DMS153 treated with DMSO at 0.1 percent for 48 hours (cell line): ENCODE measurements around the gene SDSL.

Experiments
- DNase-seq: peaks from one replicate; lab custom pipeline; 2025; ENCODE audit not compliant: unreplicated experiment; lab: John Stamatoyannopoulos, UW

SDSL gene

DNA sequence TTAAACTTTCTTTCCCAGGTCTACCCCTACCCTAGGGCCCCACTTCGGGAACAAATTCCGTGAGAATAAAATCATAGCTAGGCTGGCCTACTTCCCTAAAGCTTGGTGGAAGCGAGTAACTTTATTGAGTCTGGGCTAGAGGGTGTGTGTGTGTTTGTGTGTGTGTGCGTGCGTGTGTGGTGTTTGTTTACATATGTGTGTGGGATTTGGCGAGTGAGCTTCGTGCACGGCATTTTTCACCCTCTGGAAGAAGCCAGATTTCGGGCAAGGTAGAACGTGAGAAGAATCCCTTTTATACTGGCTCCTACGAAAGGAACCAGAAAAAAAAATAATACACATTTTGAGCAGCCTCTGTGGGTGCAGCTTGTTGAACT is 57.0 kb downstream of the SDSL start:
- no peak for DNase-seq

- DNase-seq: no peak
These were observed 57.6 kb downstream of the SDSL start for GRCh38 chr12:113479590-113480335.

DNA sequence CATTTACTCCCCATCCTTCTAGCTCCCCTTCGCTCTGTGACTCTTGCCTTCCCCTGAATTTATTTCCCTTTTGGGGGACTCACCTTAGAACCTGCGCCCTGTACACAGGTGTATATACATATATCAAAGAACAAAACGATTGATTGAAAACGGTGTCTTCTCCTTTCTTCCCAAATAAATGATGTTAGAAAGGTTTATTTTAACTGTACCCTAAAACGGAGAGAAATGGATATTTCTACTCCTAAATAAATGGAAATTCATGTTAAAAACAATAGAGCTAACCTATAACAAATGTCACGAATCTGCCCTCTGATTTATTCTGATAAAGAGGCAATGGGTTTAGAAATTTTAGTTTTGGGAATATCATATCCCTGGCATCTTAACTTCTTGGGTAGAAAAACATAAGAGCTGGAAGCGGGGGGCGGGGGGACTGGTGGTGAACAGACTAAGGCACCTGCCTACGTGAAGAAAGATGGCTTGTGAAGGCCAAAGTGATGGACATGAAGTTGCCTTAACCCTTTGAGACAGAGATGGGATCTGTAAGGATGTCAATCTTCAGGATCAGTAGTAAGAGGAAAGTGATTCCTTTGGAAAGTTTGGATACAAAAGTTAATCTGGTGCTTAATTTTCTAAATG is 58.3 kb downstream of the SDSL start:
- DNase-seq: no peak

DNA sequence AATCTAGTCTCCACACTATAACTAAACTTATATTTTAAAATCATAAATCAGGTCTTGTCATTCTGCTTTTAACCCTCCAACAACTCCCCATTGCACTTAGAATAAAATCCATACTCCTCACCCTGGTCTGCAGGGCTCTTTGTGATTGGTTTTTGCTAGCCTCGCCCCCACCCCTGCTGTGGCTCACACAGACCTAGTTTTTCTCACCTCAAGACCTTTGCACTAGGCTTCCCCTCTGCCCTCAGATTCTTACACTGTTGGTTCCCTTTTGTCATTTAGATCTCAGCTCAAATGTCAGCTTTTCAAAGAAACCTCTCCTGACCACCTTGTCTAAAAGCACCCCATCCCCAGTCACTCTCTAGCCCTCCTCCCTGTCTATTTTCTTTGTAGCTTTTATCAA is 60.2 kb downstream of the SDSL start:
- no peak for DNase-seq

DNA sequence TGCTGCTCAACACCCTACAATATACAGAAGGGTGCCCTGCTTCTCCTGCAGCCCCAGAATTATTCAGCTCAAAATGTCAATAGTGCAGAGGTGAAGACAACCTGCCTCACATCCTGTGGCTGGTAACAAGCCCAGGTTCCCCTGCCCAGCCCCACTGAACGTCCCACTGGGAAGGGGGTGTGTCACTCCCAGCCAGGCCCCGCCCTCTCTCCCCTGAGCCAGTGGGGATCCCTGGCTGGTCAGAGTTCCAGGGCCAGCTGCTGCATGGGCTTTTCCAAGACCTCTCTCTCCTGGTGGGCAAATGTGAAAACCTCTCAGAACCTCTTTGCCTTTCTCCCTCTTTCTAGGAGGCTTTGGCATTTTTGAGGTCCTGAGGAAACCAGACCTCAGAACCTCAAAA is 63.1 kb downstream of the SDSL start:
- DNase-seq: no peak

DNA sequence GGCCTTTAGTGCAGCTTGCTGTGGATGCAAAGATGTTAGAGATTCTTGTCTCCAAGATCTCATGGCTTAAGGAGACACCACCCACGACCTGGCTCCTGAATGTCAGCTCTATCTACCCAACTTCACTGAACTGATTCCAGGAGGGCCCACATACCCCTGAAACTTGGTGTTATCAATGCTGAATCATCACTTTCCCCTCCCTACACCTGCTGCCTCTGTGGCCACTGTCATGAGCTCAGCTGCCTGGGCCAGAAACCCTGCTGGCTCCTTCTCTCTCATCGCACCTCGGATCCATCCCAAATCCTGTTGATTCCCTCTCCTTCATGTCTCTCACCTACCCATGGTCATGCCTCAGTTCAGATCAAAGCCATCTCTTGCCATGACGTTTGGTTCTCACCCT is 64.5 kb downstream of the SDSL start:
- no peak for DNase-seq
